Left lung (tissue), 10 donors: Measurements from ENCODE around the gene SCNN1B. TPM values are rescaled to one million over a fixed set of nuclear protein-coding genes. Genes with fewer than 3 reads are reported as not detected.

Experiments
- ATAC-seq: fragments of 200-7000 bp; cut with Tn5 transposase; one replicate; pipeline ENCODE4 v1.9.1; 2020; ENCODE audit warnings: moderate library complexity
- DNase-seq, 4 donors: peaks; one replicate each; pipeline ENCODE4 v3.0.0-alpha.2; 2013 to 2020
- H3K27ac ChIP-seq, 2 donors: fragments of 200-600 bp; sonication (generic) in 1 of 2; one replicate each; pipeline versions ENCODE4 v1.5.0 to v1.8.0; 2020 to 2021
- H3K27me3 ChIP-seq, 2 donors: fragments of 200-600 bp; sonication (generic) in 1 of 2; one replicate each; pipeline versions ENCODE4 v1.5.0 to v1.8.0; 2020 to 2021
- H3K36me3 ChIP-seq, 2 donors: fragments of 200-600 bp; sonication (generic) in 1 of 2; one replicate each; pipeline versions ENCODE4 v1.5.0 to v1.8.0; 2020 to 2021
- H3K4me1 ChIP-seq, 2 donors: fragments of 200-600 bp; one replicate each; pipeline ENCODE4 v1.8.0; 2021
- H3K4me3 ChIP-seq, 2 donors: fragments of 200-600 bp; sonication (generic) in 1 of 2; one replicate each; pipeline versions ENCODE4 v1.5.0 to v1.8.0; 2020 to 2021; ENCODE audit warnings: mild to moderate bottlenecking in 1 of 2
- H3K9me3 ChIP-seq, 2 donors: fragments of 200-600 bp; sonication (generic) in 1 of 2; one replicate each; pipeline versions ENCODE4 v1.5.0 to v1.8.0; 2020 to 2021
- intact Hi-C, 2 donors: fragments of 100-400 bp; cut with DNase I; formaldehyde crosslinking; loops; one replicate each; pipeline versions ENCODE4 v1.11.2 to v1.14.2; 2022
- polyA plus RNA-seq, 6 donors: library from polyadenylated mRNA; unstranded; fragments of 120-200 nt; gene quantifications; one replicate each; pipeline ENCODE4 v1.2.1, GENCODE V29; 2013; ENCODE audit not compliant: insufficient read length in 6 of 6
- total RNA-seq, 2 donors: library from RNA; stranded (reverse); fragmentation: NEBNext Ultra II Directional; extraction: Animal tissue kit (Norgen Biotek cat#: 25700); gene quantifications; one replicate each; pipeline ENCODE4 v1.2.1, GENCODE V29; 2021
- TF ChIP-seq, protein P1 (sequence below), 2 donors: fragments of 200-600 bp; sonication (generic) in 1 of 2; IDR thresholded peaks; one replicate each; pipeline versions ENCODE4 v1.5.0 to v1.8.0; 2021; ENCODE audit warnings: antibody characterized with exemption in 2 of 2
- donor health status: DM: no; HTN: yes; CAD: no.
- donor health status: DM: no; HTN: no; CAD: no.

SCNN1B gene
- total and polyA plus RNA-seq, 8 donors = 2.4 to 28.6 (median 3.4) TPM

DNA sequence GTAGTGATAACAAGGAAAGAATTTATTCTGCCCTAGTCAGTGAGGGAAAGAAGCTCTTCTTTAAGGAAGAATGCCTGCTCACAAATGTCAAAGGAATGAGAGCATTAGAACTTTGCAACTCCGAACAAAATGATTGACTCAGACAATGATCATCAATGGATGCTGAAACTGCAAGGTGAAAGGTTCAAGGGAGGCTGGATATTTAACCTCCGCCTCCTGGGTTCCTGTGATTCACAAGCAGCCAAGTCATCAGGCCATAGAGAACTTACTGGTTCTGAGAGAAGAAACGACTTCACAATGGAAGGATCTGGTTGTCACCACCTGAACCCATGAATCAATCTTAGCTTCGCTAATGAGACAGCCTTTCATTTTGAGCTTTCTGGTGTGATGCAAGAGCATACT, 16.0 kb upstream of the SCNN1B start:
- no peaks in the 10 kb centered on the region for H3K36me3 ChIP-seq
- TF ChIP-seq, protein P1, sequence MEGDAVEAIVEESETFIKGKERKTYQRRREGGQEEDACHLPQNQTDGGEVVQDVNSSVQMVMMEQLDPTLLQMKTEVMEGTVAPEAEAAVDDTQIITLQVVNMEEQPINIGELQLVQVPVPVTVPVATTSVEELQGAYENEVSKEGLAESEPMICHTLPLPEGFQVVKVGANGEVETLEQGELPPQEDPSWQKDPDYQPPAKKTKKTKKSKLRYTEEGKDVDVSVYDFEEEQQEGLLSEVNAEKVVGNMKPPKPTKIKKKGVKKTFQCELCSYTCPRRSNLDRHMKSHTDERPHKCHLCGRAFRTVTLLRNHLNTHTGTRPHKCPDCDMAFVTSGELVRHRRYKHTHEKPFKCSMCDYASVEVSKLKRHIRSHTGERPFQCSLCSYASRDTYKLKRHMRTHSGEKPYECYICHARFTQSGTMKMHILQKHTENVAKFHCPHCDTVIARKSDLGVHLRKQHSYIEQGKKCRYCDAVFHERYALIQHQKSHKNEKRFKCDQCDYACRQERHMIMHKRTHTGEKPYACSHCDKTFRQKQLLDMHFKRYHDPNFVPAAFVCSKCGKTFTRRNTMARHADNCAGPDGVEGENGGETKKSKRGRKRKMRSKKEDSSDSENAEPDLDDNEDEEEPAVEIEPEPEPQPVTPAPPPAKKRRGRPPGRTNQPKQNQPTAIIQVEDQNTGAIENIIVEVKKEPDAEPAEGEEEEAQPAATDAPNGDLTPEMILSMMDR (IDR thresholded peaks at IDR 0.05) = no peak

GRCh38 chr16:23288209-23288608, 13.9 kb upstream of the SCNN1B start:
- Histone ChIP-seq H3K27me3 (no peaks in the 10 kb centered on the region), H3K27ac (no peak overlapping the region), H3K36me3 (no peaks in the 10 kb centered on the region), H3K4me1 (no peaks in the 10 kb centered on the region), H3K9me3 (no peaks in the 10 kb centered on the region), H3K4me3 (no peak overlapping the region)
- DNase-seq (no peak), ATAC-seq (no peak)
- TF ChIP-seq, protein P1 (IDR thresholded peaks at IDR 0.05) = no peak
- intact Hi-C loops = no loop called here

More for the DNA sequence above, 16.0 kb upstream of the SCNN1B start:
- intact Hi-C loops = no loop called here
- DNase-seq = no peak
- Histone ChIP-seq H3K27me3 (no peaks in the 10 kb centered on the region), H3K9me3 (no peaks in the 10 kb centered on the region), H3K4me3 (no peak overlapping the region), H3K27ac (no peak overlapping the region), H3K4me1 (no peaks in the 10 kb centered on the region)
- no peak for ATAC-seq

GRCh38 chr16:23288726-23289512, 13.2 kb upstream of the SCNN1B start:
- ATAC-seq (no peak), DNase-seq (no peak)
- no peak overlapping the region for H3K27ac ChIP-seq
- H3K4me3 ChIP-seq = no peak overlapping the region
- H3K36me3 ChIP-seq = no peaks in the 10 kb centered on the region
- intact Hi-C loops = no loop called here
- H3K4me1 ChIP-seq = no peaks in the 10 kb centered on the region
- no peaks in the 10 kb centered on the region for H3K9me3 ChIP-seq
- H3K27me3 ChIP-seq = no peaks in the 10 kb centered on the region
- TF ChIP-seq, protein P1 (IDR thresholded peaks at IDR 0.05) = no peak

- no peak overlapping the region for H3K4me3 ChIP-seq
- DNase-seq (no peak), ATAC-seq (peak; percentile 86)
- peak overlapping the region; percentile 51 to 54 for H3K27ac ChIP-seq
- TF ChIP-seq, protein P1 (IDR thresholded peaks at IDR 0.05) = no peak
- H3K36me3 ChIP-seq = no peaks in the 10 kb centered on the region
- H3K9me3 ChIP-seq = no peaks in the 10 kb centered on the region
- no peaks in the 10 kb centered on the region for H3K27me3 ChIP-seq
- no peaks in the 10 kb centered on the region for H3K4me1 ChIP-seq
- intact Hi-C loops = no loop called here
Observed at GRCh38 chr16:23290189-23291062, 11.7 kb upstream of the SCNN1B start.

GRCh38 chr16:23293016-23293415, 9.1 kb upstream of the SCNN1B start:
- no peak for ATAC-seq

More at GRCh38 chr16:23293016-23293415, 9.1 kb upstream of the SCNN1B start:
- intact Hi-C loops = no loop called here
- no peak overlapping the region for H3K27ac ChIP-seq
- H3K27me3 ChIP-seq = peaks cover 0 to 8% of the 10 kb centered on the region in 2 donors
- H3K4me3 ChIP-seq = no peak overlapping the region
- TF ChIP-seq, protein P1 (IDR thresholded peaks at IDR 0.05) = no peak
- no peaks in the 10 kb centered on the region for H3K36me3 ChIP-seq
- H3K9me3 ChIP-seq = no peaks in the 10 kb centered on the region
- no peaks in the 10 kb centered on the region for H3K4me1 ChIP-seq
- DNase-seq = no peak
